GM23248 (cell line): ENCODE results near the gene RHOB.

ENCODE experiments used
- EZH2 ChIP-seq: fragments of 200-600 bp; sonication (generic); IDR thresholded peaks from 2 replicates; pipeline ENCODE4 v1.6.1; 2018; ENCODE audit warnings: antibody characterized with exemption, mild to moderate bottlenecking; ENCODE audit not compliant: insufficient read depth, poor library complexity, severe bottlenecking
- EZH2phosphoT487 ChIP-seq: fragments of 200-600 bp; sonication (generic); IDR thresholded peaks from 2 replicates; pipeline ENCODE4 v1.6.1; 2018; ENCODE audit warnings: antibody characterized with exemption, moderate library complexity, mild to moderate bottlenecking, low read depth; ENCODE audit not compliant: insufficient read depth

DNA sequence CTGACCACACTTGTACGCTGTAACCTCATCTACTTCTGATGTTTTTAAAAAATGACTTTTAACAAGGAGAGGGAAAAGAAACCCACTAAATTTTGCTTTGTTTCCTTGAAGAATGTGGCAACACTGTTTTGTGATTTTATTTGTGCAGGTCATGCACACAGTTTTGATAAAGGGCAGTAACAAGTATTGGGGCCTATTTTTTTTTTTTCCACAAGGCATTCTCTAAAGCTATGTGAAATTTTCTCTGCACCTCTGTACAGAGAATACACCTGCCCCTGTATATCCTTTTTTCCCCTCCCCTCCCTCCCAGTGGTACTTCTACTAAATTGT lies 2.1 kb downstream of the RHOB start:
- TF ChIP-seq EZH2phosphoT487 = no peak
- TF ChIP-seq EZH2 = no peak
